KG1 (cell line): Measurements from ENCODE around the gene IL1B.
"Not testable (repeated sequence)": the region's sequence is repeated elsewhere in the genome, so short reads cannot be mapped to it uniquely, and the experiment has no call there.

Experiments
- DNase-seq: peaks from one replicate; lab custom pipeline; 2025; lab: John Stamatoyannopoulos, UW

The IL1B gene

DNA sequence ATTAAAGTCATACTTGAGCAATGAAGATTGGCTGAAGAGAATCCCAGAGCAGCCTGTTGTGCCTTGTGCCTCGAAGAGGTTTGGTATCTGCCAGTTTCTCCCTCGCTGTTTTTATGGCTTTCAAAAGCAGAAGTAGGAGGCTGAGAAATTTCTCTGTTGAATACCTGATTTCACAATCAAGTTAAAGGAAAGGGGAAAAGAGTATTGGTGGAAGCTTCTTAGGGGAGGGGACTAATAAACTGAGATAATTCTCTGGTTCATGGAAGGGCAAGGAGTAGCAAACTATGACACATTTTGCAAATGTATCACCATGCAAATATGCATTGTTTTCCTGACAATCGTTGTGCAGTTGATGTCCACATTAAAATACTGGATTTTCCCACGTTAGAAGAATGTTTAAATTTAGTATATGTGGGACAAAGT, at the start of gene IL1B:
IL1B (minus strand) TSS at position 85 of the 423 bp plus-strand sequence. CDS start 550 bp downstream, outside the sequence.
- peak; percentile 58 for DNase-seq

DNA sequence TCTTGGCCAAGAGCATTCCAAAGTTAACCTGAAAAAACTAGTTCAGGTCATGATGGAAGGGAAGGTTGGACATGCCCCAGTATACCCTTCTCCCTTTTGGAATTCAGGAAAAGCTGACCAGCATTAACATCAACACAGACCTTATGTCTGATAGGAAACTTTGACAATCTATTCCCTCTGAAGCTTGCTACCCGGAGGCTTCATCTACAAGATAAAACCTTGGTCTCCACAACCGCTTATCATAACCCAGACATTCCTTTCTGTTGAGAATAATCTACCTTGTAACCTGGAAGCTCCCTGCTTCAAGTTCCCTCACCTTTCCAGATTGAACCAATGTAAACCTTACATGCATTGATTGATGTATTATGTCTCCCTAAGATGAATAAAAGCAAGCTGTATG, 49.7 kb upstream of the IL1B start:
- DNase-seq = no peak

DNA sequence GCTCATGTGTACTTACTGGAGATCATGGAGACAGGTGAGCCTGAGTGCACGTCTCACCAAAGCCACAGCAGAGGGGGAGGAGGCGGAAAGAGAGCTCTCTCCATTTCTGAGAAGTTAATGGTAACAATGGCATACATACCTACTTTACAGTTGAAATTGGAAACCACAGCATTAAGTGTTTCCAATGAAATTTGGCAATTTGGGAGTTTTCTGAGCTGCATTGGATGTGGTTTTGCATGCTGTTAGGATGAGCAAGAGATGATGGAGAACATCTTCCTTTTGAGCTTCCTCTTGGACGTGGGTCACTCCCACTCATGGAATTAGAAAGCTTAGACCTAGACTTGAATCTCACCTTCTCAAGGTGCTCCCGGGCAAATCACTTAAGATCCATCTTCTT, 48.9 kb upstream of the IL1B start:
- DNase-seq = no peak

DNA sequence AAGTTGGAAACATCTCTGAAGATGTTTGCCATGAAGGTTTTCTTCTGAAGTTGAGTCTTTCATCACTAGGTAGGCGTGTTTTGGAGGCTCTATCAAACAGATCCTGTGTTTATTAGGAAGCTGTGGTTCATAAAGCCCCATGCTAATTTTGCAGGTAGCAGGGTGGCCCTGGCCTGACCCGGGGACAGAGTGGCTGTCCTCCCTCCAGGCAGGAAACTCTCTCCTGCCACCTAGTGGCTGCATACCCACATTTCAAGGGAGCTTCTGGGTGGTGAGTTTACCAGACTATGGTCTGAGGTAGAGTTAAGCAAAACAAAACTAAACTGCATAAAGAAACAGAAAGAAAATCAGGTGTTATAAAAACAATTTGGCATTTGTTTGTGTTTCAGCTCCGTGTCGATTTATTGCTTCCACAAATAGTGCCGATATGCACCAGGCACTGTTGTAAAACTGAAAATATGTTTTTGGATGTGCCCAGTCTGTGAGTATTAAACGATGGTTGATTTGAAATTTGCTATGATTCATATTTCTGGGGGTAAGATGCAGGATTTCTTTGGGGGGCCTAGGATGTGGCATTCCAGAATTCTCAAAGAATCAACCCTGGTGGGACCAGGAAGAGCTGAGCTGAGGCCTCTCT, 48.4 kb upstream of the IL1B start:
- peak; percentile 72 for DNase-seq

DNA sequence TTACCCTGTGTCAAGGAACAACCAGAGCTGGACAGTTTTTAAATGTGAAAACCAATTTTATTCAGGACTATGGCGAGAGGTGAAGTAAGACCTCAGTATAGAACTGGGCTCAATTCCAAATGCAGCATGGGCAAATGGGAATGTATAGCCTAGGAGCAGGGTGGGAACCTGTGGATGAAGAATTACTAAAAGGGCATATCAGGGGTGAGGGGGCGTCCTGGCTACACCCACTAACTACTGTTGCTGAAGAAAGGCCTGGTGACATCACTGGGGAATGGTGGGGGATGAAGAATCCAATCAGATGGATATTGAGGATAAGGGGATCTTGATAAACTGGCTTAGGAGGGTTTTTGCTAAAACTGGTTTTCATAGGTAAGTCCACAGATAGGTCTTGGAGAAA, 47.1 kb upstream of the IL1B start:
- no peak for DNase-seq

DNA sequence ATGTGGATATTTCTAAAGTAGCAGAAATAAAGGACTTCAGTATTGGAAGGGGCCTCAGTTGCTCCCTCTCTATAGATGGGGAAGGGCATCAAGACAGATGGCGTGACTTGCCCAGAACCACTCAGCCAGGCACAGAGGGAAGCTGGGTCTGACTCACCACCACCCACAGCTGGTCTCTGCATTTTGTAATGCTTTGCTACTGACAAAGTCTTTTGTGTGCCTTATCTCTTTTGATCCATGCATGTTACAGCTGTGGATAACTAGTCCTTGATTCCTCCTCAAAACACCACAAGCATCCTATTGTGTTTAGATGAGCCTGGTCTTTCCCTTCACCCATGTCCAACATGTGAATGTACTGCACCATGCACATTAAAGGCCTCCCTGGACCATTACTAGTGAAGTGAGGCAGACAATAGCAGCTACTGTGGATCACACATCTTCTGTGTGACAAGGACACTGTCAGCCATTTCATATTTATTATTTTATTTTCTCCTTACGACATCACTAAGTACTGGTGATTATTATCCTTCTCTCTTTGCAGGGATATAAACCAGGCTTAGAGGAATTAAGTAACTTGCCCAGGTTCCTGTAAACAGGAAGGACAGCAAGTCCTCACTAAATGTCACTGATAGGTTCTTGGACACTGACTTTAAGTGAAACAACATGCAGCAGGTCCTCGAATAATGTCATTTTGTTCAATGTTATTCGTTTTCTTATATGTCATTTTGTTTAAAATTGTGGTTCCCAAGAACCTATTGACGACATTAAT, 44.8 kb upstream of the IL1B start:
- peak; percentile 37 for DNase-seq

DNA sequence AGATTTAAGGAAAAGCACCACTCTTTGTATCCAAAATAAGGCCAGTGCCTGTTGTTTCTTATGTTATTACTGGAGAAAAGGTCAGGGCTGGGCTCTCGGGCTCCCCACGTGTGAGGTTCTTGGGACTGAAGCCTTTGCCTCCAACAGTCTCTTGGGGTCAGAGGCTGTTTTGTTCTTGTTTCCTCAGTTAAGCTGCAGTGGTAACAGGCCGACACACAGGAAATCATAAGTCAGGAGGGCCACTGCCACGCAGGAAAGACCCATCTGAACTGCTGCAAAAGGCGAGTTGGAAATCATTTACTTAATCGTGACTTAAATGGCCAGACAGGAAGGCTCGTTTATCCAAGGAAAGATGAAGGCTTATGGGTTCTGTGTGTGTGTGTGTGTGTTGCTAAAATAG, 44.1 kb upstream of the IL1B start:
- no peak for DNase-seq

DNA sequence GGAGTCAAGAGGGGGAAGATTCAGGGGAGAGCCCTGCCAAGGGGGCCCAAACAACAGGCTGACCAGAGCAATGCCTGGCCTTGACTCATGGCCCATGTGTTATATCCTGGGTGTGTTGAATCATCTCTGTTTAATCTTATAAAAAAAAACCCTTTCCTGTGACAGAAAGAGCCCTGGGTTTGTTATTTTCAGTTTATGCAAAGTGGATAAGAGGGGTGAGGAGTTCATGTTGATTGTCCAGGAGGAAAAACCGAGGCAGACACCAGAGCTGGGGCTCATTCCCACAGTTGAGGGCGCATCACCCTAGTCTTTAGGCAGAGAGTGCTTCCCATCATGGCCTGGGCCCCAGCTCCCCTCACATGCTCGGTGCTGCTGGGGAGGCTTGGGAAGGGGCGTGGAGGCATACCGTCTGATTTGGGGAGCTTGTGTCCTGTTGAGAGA, 43.5 kb upstream of the IL1B start:
- no peak for DNase-seq

DNA sequence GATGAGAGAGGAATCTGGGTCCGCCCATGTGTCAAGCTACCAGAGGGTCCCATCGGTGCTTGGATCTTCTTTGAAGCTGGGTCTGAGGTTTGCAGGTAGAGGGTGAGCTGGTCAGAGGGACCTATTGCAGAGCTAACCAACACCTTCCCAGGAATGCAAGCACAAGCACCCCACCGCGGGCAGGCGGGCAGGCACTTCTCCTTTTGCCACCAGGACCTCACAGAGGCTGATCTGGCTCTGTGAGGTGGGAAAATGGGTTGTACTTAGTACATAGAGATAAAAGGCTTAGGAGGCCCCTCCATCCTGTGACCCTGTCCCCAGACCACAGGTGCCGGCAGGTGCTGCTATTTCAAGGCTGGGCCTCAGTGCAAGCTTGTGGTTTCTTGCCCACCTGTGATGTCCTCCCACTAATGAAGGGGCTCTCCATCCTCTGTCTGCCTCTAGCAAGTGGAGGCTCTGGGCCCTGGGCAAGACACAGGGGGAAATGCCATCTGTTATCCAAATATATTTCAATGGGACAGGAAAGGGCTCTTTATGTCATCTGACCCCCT, 43.0 kb upstream of the IL1B start:
- no peak for DNase-seq

DNA sequence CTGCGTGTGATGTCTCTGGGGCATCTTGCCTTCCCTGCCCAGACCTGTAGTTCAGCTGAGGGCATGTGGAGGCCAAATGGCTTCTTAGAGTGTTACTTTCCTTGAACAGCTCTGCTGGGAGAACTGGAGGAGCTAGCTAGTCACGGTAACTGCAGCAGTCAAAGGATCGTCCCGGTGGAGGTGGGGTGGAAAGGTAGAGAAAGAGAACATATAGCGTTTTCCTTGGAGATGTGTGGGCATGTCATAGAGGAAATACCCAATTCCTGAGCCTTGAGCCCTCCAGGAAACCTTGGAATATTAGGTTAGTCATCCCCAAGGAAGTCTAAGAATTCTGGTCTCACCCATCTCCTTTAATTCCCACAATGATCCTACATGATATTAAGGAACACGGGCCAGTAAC, 40.8 kb upstream of the IL1B start:
- DNase-seq = no peak

DNA sequence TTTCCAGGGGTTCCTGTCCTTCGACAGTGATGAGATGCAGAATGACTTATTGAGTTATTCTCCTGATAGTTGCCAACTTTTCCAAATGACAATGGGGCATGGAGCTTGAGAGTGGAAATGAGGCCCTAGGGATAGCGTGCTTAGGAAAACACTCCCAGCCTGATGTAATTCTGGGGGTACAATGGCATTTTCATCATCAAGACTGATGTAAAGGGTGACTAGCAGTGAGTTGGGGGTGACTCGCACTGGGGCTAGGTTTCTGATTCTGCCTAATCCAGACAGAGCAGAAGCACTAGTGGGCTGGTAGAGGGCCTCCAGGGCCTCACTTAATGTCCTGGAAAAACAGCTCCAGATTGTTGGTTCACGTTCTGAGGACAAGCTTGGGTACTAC, 40.4 kb upstream of the IL1B start:
- DNase-seq = no peak

DNA sequence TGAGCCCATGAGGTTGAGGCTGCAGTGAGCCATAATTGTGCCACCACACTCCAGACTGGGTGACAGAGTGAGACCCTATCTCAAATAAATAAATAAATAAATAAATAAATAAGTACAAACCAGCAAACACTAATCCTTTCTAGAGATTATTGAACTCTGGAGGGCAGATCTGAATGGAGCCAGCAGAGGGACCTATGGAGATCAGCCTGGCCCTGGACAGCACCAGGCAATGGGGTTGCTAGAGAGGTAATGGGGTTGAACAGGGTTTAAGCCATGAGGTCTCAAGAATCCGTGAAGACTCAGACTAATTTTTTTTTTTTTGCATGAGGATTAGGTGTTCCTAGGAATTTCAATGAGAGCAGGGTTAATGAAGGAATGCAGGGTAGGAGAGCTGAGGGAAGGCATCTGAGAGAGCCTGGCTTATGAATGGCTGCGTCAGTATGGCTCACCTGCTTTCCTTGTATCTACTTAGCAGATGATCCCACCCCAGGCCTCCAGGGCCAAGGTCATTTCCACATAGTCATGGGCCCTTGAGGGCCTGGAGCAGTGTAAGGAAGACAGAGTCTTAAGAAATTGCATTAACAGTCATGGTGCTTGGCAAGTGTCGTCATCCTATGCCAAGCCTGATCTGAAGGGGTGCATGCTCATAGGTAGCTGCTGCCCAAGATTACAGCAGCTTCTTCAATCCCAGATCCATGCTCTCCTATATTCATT, 39.8 kb upstream of the IL1B start:
- no peak for DNase-seq

DNA sequence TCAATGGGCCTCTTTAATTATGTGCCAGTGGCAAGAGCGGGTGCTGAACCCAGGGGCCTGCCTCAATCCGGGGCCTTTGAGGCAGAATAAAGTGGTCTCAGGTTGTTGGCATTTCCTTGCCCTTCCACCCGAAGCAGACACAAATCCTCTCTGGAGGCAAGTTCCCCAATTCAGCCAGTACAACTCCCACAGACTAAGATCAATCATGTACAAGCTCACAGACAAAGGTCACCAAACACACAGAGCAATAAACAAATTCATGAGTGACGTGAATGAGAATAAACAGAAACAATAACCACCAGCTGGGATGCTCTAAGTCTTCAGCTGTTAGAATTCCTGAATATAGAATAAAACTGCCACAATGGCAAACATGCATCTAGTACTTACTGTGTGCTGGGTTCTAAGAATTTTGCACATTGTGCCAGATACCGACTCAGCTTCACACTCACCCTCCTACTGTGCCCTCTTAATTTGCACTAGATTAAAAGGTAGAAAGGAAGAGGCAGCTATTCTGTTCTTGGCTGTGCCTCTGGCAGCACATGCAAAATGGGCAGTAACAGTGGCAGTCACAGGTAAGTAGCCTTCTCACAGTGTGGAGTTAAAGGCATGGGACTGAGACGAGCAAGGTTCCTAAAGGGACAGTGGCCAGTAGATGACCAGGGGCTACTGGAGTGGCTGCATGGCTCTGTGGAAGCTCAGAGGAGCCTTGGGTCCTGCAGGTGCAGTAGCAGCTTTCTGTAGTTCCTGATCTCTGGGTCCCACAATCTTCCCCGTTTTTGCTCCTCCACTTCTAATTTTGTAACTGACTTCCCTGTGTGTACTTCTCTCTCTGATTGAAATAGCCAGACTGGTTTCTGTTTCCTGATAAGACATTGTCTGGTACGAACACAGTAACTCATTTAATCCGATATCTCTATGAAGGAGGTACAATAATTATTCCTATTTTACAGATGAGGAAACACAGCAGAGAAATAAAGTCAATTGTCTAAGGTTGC, 34.6 kb upstream of the IL1B start:
- no peak for DNase-seq

DNA sequence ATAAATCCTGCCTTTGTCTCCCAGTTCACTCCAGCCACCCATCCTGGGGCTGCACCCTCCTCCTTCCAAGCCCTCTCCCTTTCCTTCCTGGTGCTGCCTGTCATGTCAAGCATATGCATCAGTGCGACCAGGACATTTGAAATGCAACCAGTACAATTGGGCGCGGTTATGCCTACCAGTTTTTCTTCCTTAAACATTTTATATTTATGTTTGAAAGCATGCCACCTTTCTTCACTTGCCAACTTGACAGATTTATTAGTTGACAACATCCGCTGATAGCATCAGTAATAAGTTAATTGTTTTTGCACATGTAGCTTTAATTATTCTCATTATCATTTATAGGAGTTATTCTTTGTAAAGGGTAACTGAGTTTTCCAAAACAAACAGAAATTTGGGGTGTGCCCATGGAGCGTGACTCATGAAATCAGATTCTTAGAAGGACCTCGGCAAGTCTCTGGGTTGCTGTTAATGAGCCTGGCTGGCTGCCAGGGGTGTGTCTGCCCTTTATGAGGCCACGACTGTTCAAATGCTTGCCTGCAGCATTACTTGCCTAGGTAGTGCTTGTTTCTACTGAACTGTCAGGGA, 32.8 kb upstream of the IL1B start:
- no peak for DNase-seq

DNA sequence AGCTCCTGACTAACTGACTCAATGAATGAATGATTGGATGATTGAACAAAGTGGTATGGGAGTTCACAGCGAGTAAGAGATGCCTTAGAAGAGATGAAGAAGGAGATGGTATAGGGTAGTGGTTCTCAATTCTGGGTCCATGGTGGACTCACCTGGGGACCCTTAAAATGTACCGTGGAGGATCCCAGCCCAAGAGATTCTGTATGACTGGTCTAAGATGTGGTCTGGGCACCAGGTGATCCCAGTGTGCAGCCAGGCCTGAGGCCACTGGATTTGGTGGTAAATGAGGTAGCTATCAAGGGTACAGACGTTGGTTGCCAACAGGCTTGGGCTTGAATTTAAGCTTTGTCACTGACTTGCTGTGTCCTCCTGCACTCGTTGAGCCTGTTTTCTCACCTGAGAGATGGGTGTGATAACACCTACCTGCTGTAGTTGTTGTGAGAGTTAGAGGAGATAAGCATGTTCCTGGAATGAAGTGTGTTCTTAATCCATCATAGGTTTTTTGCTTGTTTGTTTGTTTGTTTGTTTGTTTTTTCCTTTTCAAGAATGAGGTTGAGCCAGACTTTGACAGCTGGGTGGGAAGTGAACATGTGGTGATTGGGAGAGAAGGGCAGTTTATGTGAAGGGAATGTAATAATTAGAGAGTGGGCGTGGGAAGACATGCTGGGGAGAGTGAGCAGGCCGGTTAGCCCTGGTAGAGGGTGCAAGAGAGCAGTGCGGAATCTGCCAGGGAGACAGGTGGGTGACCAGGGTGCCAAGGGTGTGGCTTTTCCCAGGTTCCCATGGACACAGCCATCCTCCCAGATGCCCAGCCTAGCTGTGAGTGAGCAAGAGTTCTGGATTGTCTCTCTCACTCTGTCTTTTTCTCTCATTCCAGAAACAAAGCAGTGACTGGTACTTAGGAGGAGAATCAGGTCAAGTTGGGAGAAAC, 31.4 kb upstream of the IL1B start:
- DNase-seq = no peak

DNA sequence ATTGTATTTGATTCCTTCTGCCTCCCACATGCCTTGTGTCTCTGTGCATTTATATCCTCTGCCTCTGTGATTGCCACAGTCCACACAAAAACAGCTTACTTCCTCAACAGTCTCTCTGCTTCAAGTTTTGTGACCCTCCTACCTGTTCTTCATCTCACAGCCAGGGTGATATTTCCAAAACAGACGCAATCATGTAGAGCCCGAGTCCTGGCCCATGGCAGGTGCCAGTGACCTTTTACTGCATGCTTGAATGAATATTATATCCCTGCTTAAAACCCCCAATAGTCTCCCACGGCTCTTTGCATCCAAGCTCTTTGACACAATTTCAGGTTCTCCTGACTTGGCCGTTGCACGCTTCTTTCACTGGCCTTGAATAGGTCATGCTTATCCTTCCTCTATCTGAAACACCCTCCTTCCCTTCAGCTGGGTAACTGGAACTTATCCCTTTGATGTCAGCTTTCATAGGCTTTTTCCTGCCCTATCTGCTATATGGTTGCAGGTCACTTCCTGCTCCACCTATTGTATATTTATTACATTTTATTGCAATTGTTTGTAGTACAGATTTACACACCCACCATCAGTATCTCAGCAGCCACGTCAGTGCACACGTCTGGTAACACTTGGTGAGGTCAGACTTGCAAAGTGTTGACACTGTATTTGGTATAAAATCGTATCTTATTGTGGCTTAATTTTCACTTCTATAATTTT, 29.7 kb upstream of the IL1B start:
- no peak for DNase-seq

DNA sequence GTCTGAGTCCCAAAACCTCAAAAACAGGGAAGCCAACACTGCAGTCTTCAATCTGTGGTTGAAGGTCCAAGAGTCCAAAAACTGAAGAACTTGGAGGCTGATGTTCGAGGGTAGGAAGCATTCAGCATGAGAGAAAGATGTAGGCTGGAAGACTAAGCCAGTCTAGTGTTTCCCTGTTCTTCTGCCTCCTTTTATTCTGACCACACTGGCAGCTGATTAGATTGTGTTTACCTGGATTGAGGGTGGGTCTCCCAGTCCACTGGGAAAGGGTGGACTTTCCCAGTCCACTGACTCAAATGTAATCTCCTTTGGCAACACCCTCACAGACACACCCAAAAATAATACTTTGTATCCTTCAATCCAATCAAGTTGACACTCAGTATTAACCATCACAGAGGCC, 27.5 kb upstream of the IL1B start:
- no peak for DNase-seq

DNA sequence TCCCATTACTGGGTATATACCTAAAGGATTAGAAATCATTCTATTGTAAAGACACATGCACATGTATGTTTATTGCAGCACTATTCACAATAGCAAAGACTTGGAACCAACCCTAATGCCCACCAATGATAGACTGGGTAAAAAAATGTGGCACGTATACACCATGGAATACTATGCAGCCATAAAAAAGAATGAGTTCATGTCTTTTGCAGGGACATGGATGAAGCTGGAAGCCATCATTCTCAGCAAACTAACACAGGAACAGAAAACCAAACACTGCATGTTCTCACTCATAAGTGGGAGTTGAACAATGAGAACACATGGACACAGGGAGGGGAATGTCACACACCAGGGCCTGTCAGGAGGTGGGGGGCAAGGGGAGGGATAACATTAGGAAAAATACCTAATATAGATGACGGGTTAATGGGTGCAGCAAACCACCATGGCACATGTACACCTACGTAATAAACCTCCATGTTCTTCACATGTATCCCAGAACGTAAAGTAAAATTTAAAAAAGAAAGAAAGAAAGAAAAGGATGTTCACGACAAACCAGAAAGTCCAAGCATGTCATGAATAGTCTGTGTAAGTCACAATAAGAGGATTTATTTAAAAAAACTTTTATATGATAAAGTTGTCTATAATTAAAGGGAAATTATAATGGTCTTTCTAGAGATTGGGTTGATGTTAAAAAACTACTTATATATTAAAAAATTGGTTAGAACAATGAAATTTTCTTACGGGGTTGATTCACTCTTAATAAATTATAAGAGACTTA, 23.0 kb upstream of the IL1B start:
- not testable (repeated sequence) for DNase-seq

DNA sequence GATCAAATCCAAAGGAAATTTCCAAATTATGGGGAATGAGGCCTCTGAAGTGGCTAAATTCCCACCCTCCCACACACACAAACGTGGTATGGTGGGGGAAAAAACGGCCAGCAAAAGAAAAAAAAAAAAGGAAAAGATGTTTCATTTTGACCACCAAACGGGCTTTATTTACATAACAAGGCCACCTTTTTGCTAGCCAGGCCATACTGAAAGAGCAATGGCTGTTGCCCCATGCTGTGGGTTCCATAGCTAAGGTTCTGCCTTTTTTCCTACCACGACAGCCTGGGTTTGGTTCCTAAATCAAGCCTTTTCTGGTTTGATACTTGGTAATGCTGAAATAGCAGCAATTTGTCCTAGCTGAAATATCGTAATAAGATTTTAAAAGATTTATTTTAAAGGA, 14.0 kb upstream of the IL1B start:
- no peak for DNase-seq
